NCI-H774 (cell line): ENCODE measurements around the gene RHOD.

Experiments
- DNase-seq: peaks from one replicate; lab custom pipeline; 2025; lab: John Stamatoyannopoulos, UW

The RHOD gene

GRCh38 chr11:67056267-67057204 is at the start of gene RHOD:
Gene RHOD (plus strand): TSS chr11:67056847. CDS start chr11:67056903, 56 bp downstream.
- DNase-seq: no peak

GRCh38 chr11:67007126-67007525 is 49.5 kb upstream of the RHOD start:
- no peak for DNase-seq

- DNase-seq: no peak
Measured at GRCh38 chr11:67010296-67010905, 46.2 kb upstream of the RHOD start.

- DNase-seq: no peak
Measured at GRCh38 chr11:67013511-67014045, 43.1 kb upstream of the RHOD start.

GRCh38 chr11:67014343-67014742 is 42.3 kb upstream of the RHOD start:
- no peak for DNase-seq

GRCh38 chr11:67015048-67015447 is 41.6 kb upstream of the RHOD start:
- no peak for DNase-seq

GRCh38 chr11:67016550-67016949 is 40.1 kb upstream of the RHOD start:
- DNase-seq: no peak

GRCh38 chr11:67020949-67021348 is 35.7 kb upstream of the RHOD start:
- no peak for DNase-seq

GRCh38 chr11:67022341-67022933 is 34.2 kb upstream of the RHOD start:
- no peak for DNase-seq

GRCh38 chr11:67022961-67023956 is 33.4 kb upstream of the RHOD start, which contains the start of gene SYT12:
Gene SYT12 (plus strand): TSS chr11:67023134. CDS start chr11:67030145, 7,011 bp downstream.
- no peak for DNase-seq

GRCh38 chr11:67023957-67024353 is 32.7 kb upstream of the RHOD start:
- DNase-seq: no peak

- no peak for DNase-seq
Measured at GRCh38 chr11:67024410-67024809, 32.2 kb upstream of the RHOD start.

- no peak for DNase-seq
Measured at GRCh38 chr11:67024966-67025365, 31.7 kb upstream of the RHOD start.

- no peak for DNase-seq
Measured at GRCh38 chr11:67025750-67026149, 30.9 kb upstream of the RHOD start.

- DNase-seq: no peak
Measured at GRCh38 chr11:67026941-67027340, 29.7 kb upstream of the RHOD start.

- DNase-seq: no peak
Measured at GRCh38 chr11:67027483-67027930, 29.1 kb upstream of the RHOD start.

- no peak for DNase-seq
Measured at GRCh38 chr11:67027943-67028542, 28.6 kb upstream of the RHOD start.

- DNase-seq: no peak
Measured at GRCh38 chr11:67029146-67029545, 27.5 kb upstream of the RHOD start.

- no peak for DNase-seq
Measured at GRCh38 chr11:67030976-67031375, 25.7 kb upstream of the RHOD start.

GRCh38 chr11:67031791-67032561 is 24.7 kb upstream of the RHOD start:
- DNase-seq: no peak
